Lower lobe of right lung (tissue), 2 donors: ENCODE measurements around the gene PITX3. TPM values are rescaled to one million over a fixed set of nuclear protein-coding genes. Genes with fewer than 3 reads are reported as not detected.

Experiments
- ATAC-seq, 2 donors: fragments of 200-7000 bp; cut with Tn5 transposase; one replicate each; pipeline ENCODE4 v1.9.1; 2020 to 2022; ENCODE audit warnings: mild to moderate bottlenecking in 2 of 2, moderate library complexity in 2 of 2
- DNase-seq: peaks from one replicate; pipeline ENCODE4 v3.0.0-alpha.2; 2020
- H3K27ac ChIP-seq: fragments of 200-600 bp; one replicate; pipeline ENCODE4 v1.8.0; 2022
- H3K27me3 ChIP-seq: fragments of 200-600 bp; one replicate; pipeline ENCODE4 v1.8.0; 2022; ENCODE audit warnings: low read depth
- H3K36me3 ChIP-seq: fragments of 200-600 bp; one replicate; pipeline ENCODE4 v1.8.0; 2022; ENCODE audit warnings: mild to moderate bottlenecking
- H3K4me1 ChIP-seq: fragments of 200-600 bp; one replicate; pipeline ENCODE4 v1.8.0; 2022
- H3K4me3 ChIP-seq: fragments of 200-600 bp; one replicate; pipeline ENCODE4 v1.8.0; 2022; ENCODE audit warnings: mild to moderate bottlenecking
- H3K9me3 ChIP-seq: fragments of 200-600 bp; one replicate; pipeline ENCODE4 v1.8.0; 2022
- intact Hi-C: fragments of 100-400 bp; cut with DNase I; formaldehyde crosslinking; loops from one replicate; pipeline ENCODE4 v1.11.0; 2022
- total RNA-seq: library from RNA; stranded (reverse); fragmentation: NEBNext Ultra II Directional; extraction: Animal tissue kit (Norgen Biotek cat#: 25700); gene quantifications from one replicate; pipeline ENCODE4 v1.2.1, GENCODE V29; 2021
- TF ChIP-seq, protein P1 (sequence below): fragments of 200-600 bp; IDR thresholded peaks from one replicate; pipeline ENCODE4 v1.8.0; 2022; ENCODE audit warnings: antibody characterized with exemption, mild to moderate bottlenecking
- donor health status: DM: no; HTN: yes; CAD: no; lungs with severe emphysema.

Gene PITX3
- total RNA-seq, 1 donor from 2014 or later = not detected

DNA sequence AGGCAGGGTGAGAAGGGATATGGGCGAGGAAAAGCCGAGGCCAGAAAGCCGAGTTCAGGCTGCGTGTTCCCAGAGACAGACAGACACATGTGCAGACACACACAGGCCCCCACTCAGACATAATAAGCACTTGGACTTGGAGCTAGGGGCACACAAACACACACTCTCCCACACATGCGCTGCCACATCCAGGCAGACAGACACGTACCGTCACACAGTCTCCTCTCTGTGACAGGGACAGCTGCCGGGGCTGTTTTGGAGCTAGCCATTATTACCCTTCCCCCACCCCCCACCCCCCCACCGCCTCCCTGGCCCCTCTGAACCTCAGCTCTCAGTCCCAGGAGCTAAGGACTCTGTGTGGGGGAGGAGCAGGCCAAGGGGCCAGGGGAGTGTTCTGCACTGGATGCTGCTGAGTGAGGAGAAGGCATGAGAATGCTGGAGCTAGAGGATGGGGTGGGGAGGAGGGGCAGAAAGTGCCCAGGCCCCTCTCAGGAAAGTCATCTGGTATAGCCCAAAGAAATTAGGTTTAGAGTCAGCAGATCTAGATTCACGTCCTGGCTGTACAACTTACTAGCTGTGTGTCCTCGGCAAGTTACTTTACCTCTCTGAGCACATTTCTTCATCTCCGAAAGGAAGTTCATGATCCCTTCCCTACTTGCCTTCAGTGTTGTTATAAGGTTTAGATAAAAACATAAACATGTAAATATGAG, 6.3 kb downstream of the PITX3 start:
- peaks cover 39% of the 10 kb centered on the region for H3K27me3 ChIP-seq

DNA sequence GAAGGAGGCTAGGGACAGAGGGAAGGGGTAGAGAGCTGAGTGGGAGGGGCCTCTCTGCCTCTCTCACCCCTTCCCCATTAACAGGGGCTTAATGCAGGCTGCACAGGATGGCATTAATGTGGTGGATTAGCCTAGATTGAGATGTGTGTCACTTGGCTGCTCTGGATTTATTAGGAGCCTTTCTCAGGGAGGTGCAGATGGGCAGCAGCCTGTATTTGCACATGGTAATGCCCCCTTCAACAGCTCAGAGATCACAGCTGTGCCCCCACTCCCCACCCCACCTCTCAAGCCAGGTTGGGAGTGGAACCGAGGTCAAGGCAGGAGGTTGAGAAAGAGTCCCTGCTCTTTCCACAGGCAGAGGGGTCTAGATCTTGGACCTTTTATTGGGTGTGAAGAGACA, 7.3 kb downstream of the PITX3 start:
- H3K27ac ChIP-seq = no peak overlapping the region
- intact Hi-C loops = no loop called here
- H3K9me3 ChIP-seq = no peaks in the 10 kb centered on the region
- peaks cover 38% of the 10 kb centered on the region for H3K27me3 ChIP-seq
- TF ChIP-seq, protein P1, sequence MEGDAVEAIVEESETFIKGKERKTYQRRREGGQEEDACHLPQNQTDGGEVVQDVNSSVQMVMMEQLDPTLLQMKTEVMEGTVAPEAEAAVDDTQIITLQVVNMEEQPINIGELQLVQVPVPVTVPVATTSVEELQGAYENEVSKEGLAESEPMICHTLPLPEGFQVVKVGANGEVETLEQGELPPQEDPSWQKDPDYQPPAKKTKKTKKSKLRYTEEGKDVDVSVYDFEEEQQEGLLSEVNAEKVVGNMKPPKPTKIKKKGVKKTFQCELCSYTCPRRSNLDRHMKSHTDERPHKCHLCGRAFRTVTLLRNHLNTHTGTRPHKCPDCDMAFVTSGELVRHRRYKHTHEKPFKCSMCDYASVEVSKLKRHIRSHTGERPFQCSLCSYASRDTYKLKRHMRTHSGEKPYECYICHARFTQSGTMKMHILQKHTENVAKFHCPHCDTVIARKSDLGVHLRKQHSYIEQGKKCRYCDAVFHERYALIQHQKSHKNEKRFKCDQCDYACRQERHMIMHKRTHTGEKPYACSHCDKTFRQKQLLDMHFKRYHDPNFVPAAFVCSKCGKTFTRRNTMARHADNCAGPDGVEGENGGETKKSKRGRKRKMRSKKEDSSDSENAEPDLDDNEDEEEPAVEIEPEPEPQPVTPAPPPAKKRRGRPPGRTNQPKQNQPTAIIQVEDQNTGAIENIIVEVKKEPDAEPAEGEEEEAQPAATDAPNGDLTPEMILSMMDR = no peak
- no peaks in the 10 kb centered on the region for H3K36me3 ChIP-seq
- ATAC-seq = no peak
- DNase-seq = no peak
- H3K4me1 ChIP-seq = peaks cover 20% of the 10 kb centered on the region
- no peak overlapping the region for H3K4me3 ChIP-seq

More for the DNA sequence above, 6.3 kb downstream of the PITX3 start:
- intact Hi-C loops = no loop called here
- no peaks in the 10 kb centered on the region for H3K36me3 ChIP-seq
- ATAC-seq (no peak), DNase-seq (no peak)
- peaks cover 17% of the 10 kb centered on the region for H3K4me1 ChIP-seq
- H3K4me3 ChIP-seq = no peak overlapping the region
- no peak overlapping the region for H3K27ac ChIP-seq
- TF ChIP-seq, protein P1 = no peak
- H3K9me3 ChIP-seq = no peaks in the 10 kb centered on the region

DNA sequence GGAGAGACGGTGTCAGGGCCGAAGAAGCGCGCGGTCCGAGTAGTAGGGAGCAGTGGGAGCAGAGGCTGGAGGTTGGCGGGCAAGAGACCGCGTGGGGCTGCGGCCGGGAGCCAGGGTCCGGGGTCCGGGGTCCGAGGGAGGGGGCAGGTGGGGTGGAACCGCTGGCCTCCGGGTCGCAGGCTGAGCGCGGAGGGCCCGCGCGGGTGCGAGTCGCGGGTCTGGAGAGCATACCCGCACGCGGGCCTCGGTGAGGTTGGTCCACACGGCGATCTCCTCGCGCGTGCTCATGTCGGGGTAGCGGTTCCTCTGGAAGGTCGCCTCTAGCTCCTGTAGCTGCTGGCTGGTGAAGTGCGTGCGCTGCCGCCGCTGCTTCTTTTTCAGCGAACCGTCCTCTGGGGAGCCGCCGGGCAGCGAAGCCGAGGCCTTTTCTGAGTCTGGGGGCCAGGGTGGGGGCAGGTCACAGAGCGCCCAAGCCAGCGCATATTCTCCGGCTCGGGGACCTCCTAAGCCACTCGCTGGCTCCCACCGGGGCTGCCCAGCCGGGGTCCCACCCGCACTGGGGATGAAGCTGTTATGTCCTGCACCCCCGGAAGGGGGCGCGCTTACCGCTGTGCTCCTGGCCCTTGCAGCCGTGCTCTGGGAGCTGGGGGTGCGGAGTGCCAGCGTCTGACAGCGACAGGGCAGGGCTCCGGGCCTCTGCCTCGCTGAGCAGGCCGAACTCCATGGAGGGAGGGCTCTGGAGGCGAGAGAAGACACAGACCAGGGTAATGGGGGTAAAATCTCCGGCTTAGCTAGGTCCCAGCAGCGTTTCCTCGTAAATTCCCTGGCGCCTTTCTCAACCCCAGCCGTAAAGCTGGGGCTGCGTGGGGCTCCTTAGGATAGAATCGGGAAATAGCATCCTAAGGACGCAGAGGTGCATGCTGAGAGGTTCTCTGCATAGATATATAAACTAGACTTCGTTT, 9.7 kb downstream of the PITX3 start:
- Histone ChIP-seq H3K36me3 (no peaks in the 10 kb centered on the region), H3K27me3 (peaks cover 31% of the 10 kb centered on the region), H3K4me1 (peaks cover 32% of the 10 kb centered on the region), H3K4me3 (peak overlapping the region; percentile 61), H3K9me3 (no peaks in the 10 kb centered on the region), H3K27ac (no peak overlapping the region)
- ATAC-seq (peak; percentile 75 to 81), DNase-seq (peak; percentile 81)
- intact Hi-C loops = no loop called here
- TF ChIP-seq, protein P1 = peak; percentile 82

DNA sequence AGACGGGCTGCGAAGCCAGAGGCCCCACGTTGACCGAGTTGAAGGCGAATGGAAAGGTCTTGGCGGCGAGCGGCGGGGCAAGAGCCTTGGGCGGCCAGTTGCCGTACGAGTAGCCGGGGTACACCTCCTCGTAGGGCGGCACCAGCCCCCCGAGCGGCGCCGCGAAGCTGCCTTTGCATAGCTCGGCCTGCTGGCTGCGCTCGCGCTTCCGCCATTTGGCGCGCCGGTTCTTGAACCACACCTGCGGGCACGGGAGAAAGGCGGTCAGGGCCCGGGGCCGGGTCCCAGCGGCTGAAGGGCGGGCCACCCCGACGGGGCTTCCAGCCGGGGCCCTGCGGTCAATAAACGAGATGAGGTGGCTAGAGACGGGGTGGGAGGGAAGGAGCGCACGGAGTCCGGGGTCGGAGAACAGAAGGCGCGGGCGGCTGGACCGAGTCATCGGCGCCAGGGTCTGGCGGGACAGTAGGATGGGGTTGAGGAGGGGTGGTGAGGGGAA, 10.4 kb downstream of the PITX3 start:
- TF ChIP-seq, protein P1 = peak; percentile 40
- H3K36me3 ChIP-seq = no peaks in the 10 kb centered on the region
- H3K27me3 ChIP-seq = peaks cover 31% of the 10 kb centered on the region
- peaks cover 38% of the 10 kb centered on the region for H3K4me1 ChIP-seq
- intact Hi-C loops = no loop called here
- peak; percentile 3 to 40 for ATAC-seq
- H3K4me3 ChIP-seq = peak overlapping the region; percentile 61
- no peaks in the 10 kb centered on the region for H3K9me3 ChIP-seq
- DNase-seq = peak; percentile 72
- no peak overlapping the region for H3K27ac ChIP-seq

DNA sequence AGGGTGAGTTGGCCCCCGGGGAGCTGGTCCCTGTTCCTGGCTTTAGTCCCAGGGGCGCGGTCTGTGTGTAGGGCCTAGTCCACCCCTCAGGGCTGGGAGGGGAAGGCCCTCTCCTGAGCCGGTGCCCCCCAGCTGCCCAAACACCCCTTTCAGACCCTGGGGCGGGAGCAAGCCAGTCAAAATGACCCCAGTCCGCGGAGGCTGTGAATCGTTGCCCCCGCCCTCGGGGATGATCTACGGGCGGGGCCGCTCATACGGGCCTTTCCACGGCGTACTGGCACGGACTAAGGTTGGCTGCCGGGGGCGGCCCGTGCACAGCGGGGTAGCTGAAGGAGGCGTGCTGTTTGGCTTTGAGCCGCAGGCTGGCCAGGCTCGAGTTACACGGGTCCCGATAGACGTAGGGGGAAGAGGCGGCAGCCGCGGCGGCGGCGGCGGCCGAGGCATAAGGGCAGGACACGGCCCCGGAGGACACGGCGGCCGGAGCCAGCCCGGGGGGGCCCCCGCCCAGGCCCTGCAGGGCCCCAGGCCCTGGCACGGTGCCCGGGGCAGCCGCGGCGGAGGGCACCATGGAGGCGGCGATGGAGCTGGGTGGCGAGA, 10.9 kb downstream of the PITX3 start:
- peaks cover 31% of the 10 kb centered on the region for H3K27me3 ChIP-seq
- peaks cover 44% of the 10 kb centered on the region for H3K4me1 ChIP-seq
- TF ChIP-seq, protein P1 = no peak
- intact Hi-C loops = no loop called here
- H3K36me3 ChIP-seq = no peaks in the 10 kb centered on the region
- H3K4me3 ChIP-seq = peak overlapping the region; percentile 61
- ATAC-seq = peak; percentile 25 to 31
- no peak overlapping the region for H3K27ac ChIP-seq
- H3K9me3 ChIP-seq = no peaks in the 10 kb centered on the region
- DNase-seq = peak; percentile 62
